ENCODE measurements around the gene PLTP. TPM values are rescaled to one million over a fixed set of nuclear protein-coding genes. Genes with fewer than 3 reads are reported as not detected.

Gene PLTP
- total RNA-seq, 1 donor = 107 TPM

GRCh38 chr20:45953672-45954071, 41.7 kb upstream of the PLTP start:
- no peak overlapping the region for H3K4me3 ChIP-seq (ENCODE audit: low read depth, low read length)
- TF ChIP-seq CTCF (IDR thresholded peaks at IDR 0.05; ENCODE audit: insufficient read depth, low read length) = no peak
- DNase-seq (ENCODE audit: low read depth) = no peak

GRCh38 chr20:45952861-45953260, 40.9 kb upstream of the PLTP start:
- no peak for TF ChIP-seq CTCF (IDR thresholded peaks at IDR 0.05; ENCODE audit: insufficient read depth, low read length)
- no peak overlapping the region for H3K4me3 ChIP-seq (ENCODE audit: low read depth, low read length)
- no peak for DNase-seq (ENCODE audit: low read depth)

- TF ChIP-seq CTCF (IDR thresholded peaks at IDR 0.05; ENCODE audit: insufficient read depth, low read length) = no peak
- H3K4me3 ChIP-seq (ENCODE audit: low read depth, low read length) = no peak overlapping the region
- no peak for DNase-seq (ENCODE audit: low read depth)
These were observed 40.2 kb upstream of the PLTP start for GRCh38 chr20:45951925-45952834.

GRCh38 chr20:45950330-45950646, 38.3 kb upstream of the PLTP start:
- TF ChIP-seq CTCF (IDR thresholded peaks at IDR 0.05; ENCODE audit: insufficient read depth, low read length) = no peak
- H3K4me3 ChIP-seq (ENCODE audit: low read depth, low read length) = no peak overlapping the region
- no peak for DNase-seq (ENCODE audit: low read depth)

- H3K4me3 ChIP-seq (ENCODE audit: low read depth, low read length) = no peak overlapping the region
- DNase-seq (ENCODE audit: low read depth) = no peak
- no peak for TF ChIP-seq CTCF (IDR thresholded peaks at IDR 0.05; ENCODE audit: insufficient read depth, low read length)
These were observed 37.8 kb upstream of the PLTP start for GRCh38 chr20:45949542-45950329.

- DNase-seq (ENCODE audit: low read depth) = no peak
- TF ChIP-seq CTCF (IDR thresholded peaks at IDR 0.05; ENCODE audit: insufficient read depth, low read length) = no peak
- H3K4me3 ChIP-seq (ENCODE audit: low read depth, low read length) = no peak overlapping the region
These were observed 37.0 kb upstream of the PLTP start for GRCh38 chr20:45948742-45949541.
